GM21528 (cell line): ENCODE measurements around the gene KIRREL3.
A peak's percentile ranks its signal among the peaks of the same experiment; 100 is the strongest.

Experiments used
- ATAC-seq: cut with Tn5 transposase; IDR thresholded peaks from one replicate; pipeline ENCODE4 v1.9.1; 2021; ENCODE audit warnings: mild to moderate bottlenecking, moderate library complexity; ENCODE audit not compliant: unreplicated experiment, low FRiP score

Gene KIRREL3

DNA sequence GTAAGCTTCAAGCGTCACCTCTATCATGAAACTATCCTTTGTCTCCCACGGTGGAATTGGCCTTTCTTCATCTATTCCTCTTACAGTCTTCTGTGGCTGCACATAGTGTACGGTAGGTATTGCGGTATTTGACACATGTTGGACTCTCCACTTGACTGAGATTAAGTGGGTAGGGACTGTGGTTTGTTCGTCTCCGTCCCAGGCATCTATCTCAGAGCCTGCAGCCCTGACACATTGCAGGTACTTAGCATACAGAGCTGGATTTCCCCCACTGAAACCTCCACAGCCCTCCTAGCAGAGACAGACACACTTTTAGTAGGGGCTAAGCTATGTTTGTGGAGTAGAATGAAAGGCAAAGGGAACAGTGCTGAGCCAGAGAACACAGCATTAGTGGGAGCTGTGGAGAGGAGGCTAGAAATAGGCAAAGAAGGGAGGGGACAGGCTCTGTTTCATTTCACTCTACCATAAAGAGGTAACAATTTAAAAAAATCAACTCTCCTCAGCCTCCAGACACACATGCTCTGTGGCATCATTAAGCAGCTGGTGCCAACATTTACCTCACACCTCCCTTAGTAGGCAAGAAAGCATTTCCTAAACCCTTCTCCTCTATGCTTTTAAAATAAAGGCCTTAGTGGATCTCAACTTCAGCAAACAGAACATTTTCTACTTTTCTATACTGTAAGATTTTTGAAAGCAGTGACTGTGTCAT, 277.5 kb downstream of the KIRREL3 start:
- ATAC-seq: no peak

DNA sequence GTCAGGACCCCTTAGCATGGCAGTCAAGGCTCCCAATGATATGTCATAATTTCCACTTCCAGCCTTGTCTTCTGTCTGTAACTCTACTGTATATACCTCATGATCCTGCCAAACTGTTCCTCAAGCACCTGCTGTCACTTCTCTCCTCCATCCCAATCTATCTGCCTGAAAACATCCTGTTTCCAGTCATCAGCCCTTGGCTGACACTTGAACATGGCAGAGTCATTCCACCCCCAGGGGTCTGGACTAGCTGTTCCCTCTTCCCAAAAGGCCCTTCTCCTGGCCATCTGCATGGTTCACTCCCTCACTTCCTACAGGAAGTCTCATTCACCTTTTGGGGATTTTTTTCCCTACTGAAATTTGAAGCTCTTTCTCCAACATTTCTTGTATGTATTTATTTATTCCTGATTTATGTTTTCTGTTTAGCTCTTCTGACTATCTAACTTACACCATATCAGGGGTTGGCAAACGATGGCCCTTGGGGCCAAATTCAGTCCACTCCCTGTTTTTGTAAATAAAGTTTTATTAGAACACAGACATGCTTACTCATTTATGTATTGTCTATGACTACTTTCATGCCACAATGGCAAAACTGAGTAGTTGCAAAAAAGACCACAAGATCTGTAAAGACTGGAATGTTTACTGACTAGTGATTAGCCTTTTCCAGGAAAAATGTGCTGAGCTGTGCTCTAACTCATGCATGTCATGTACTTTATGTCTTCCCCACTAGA, 278.4 kb downstream of the KIRREL3 start:
- no peak for ATAC-seq

DNA sequence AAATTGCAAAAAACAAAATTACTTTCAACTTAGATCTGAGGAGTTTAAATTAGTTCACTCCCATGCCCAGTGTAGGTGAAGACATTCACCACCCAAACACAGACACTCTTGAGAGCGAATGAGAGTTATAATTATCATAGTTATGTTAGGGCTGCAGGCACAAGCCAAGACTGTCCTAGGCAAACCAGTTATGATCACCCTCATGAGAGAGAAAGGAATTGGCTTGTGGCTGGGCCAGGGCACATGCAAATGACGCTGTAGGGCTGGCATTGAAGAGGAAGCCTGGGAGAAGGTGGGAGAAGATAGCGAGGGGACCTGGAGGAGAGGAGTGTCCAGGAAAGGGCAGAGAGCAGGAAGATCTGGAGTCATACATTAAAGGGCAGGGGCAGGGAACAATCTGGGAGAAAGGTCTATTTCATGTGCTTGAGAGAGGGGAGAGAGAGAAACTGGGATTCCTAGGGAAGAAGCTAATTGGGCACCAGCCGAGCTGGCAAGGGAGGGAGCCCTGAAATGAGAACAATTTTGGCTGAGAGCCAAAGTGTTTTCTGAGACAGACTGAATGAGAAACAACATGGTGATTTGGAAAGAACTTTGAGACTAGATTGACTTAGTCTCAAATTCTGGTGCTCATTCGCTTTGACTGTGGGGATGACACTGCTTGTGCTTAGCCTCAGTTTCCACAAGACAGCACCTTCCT, 279.9 kb downstream of the KIRREL3 start:
- no peak for ATAC-seq

DNA sequence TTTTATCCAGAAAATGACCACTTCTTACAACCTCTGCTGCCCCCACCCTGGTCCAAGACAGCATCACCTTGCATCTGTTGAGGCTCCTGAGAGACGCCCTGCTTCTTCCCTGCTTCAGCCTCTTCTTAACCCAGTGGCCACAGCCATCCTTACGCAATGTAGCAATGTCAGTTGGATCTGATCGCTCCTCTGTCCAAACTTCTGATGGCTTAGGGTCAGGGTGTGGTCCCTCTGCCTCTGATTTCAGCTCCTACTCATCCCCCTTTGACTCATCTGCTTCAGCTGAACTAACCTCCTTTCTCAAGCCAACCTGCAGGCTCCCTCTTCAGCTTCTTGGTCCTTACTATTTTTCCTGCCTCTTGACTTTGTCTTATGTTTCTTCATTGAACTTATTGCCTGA, 280.8 kb downstream of the KIRREL3 start:
- no peak for ATAC-seq

DNA sequence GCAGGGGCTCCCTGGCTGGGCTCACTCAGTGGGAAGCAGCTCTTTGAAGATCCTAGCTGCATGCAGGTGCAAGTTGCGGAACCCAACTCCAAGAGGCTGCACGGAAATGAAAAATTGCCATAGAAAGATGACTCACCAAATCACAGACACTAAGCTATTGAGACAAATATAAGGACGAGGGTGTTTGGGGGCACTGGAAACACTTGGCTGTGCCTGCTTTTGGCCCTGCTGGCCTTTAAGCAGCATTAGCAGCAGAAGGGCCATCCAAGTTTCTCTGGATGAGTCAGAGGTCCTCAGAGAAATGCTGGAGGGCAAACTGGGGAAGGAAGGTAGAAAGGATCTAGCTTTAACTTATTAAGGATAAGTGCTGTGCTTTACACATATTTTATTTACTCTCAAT, 282.3 kb downstream of the KIRREL3 start:
- ATAC-seq: no peak

DNA sequence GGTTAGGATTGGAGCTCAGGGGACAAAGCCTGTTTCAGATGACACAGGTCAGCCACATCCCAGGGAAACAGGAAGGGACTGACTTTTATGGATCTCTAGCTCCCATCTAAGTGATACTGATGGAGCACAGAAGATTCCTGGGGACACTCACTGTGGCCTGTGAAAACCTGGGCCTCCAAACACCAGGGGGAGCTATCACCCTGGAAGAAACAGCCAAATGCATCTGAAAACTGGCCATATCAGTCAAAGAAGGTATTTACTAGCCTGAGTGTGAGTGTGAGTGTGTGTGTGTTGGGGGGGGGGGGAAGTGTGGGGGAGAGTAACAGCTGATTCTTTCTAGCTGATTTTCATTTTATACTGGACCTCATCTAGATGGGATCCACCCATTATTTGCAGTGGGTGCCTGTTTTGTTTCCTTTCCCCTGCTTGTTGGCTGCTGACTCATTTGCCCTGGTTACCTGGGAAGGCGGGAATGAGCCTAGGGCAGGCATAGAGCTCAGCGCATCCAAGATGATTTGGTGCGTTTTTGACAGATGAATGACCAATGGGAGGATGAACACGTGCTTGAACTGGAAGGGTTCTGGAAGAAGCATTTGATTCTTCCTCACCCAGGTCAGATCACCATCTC, 284.0 kb downstream of the KIRREL3 start:
- ATAC-seq: no peak

DNA sequence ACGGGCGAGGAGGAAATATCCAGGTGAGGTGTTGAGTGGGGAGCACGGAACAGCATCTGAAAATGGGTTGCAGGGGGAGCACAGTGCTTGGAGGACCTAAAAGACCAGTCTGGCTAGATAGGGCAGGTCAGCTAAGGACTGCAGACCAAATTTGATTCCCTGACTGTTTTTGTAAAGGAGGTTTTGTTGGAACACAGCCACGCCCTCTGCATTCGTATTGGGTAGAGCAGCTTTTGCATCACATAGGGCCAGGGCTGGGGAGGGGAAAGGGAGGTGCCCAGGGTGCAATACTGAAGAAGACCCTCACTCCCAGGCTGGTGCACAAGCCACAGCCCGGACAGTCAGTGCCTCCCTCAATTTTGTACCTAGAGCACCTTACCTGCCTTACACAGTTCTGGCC, 286.8 kb downstream of the KIRREL3 start:
- ATAC-seq: no peak

DNA sequence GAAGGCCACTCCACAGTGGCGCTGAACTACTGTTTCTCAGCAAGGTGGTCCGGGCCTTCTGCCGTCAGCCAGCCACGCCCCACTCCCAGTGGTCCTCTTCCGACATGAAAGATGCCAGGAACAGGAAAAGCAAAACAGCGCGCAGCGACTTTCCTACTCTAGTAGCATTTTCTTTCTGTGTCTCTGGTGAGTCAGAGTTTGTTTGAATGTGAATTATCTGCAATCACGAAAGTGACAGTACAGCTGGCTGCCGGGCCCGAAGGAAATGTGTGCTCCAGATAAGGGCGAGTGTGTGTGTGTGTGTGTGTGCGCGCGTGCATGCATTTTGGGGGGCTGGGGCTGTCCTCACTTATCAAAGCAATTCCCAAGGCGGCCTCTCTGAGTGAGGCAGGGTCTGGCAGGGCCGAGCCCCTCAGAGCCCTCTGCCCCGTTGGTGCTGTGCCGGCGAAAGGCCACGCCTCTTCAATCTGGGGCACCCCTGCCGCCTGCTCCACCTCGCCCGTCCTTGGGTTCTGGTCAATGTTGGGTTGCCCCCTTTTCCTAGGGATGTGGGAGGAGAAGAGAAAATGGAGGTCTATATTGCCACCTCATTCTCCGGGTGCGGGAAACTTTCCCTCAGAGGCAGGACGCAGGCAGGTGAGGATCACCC, 288.5 kb downstream of the KIRREL3 start:
- no peak for ATAC-seq

DNA sequence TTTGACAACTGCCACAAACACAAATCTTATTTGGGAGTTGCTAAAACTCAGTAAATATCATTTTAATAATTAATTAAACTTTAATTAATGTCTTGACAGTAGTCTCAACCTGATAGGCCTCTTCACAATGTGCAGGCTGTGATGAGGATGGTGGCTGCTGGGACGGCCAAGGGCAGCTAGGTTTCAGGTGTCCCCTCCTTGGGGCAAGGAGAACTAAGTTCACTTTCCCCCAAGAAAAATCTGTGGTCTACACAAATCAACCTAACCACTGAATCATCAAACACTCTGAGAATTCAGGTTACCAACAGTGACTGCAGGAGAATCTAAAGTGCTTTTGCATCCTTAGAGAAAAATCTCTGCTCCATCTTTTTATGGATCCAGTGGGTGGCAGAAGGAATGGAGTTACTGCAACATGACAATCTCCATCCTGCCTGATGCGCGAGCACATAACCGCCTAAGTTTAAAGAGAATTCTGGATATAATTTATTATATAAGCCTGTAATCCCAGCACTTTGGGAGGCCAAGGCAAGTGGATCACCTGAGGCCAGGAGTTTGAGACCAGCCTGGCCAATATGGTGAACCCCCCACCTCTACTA, 289.7 kb downstream of the KIRREL3 start:
- ATAC-seq: no peak

DNA sequence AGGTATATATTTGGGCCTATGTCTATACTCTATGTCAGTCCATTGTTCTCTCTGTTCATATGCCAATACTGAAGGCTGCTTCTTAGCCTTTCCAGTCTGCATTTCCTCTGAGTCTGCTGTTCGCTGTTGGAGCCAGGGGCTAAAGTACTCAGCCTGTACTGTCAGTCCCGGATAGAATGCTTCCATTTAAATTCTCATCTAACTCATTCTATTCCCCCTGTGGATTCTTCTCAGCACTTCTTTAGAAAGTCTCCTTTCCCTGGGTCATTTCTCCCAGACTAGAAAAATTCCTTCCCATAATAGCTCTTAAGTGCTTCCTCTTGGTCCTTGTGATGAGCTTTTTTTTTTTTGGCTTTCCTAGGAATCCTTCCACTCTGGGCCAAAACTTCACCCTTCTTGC, 293.1 kb downstream of the KIRREL3 start:
- ATAC-seq: no peak

DNA sequence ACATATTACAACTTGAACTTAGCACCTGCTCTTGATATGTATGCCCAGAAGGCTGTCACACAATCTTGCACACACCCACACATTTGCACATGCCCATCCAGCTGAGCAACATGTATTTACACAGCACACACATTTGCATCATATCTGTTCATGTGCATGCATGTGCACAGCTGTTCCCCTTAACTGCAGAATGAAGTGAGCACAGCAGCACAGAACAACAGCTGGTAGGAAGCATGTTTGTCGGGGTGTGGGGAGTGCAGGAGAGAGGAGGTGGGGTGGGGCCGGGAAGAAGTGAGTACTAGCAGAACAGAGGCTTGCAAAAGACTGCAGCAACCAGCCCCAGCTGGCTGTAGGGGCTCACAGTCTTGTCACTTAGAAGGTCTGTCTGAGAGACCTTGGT, 296.5 kb downstream of the KIRREL3 start:
- ATAC-seq: no peak

DNA sequence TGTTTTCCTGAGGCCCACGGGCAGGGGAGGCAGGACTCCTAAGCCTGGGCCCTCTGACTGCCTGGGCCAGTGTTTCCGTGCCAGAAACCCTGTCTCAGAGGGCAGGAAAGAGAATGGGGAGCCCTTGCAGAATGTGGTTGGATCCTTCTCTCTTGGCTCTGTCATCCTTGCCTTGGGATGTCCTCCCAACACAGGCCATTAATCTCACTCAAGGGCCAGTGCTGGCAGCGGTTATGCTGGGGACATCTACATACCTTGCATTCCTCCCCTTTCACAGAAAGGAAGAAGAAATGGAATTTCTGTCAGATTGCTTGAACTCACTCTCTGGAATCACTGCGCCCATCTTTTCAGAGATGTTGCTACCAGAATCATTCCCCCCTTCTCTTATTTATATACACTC, 296.9 kb downstream of the KIRREL3 start:
- no peak for ATAC-seq

DNA sequence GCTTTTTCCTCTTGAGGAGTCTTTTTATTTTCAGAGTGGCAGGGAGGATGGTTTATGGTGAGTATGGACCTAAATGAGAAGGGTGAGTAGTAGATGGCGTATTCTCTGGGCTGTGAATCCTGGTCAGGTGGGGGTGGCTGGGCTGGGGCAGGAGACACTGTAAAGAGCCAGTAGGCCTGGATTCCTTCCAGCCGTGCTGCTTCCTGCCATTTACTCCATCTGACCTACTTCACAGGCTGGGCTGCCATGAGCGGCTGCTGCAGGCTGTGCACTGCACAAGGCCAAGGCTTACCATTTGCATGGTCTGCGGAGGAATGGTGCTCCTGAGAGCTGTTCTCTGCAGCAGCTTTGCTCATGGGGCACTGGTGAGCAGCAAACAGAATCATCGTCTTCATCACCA, 297.6 kb downstream of the KIRREL3 start:
- no peak for ATAC-seq

DNA sequence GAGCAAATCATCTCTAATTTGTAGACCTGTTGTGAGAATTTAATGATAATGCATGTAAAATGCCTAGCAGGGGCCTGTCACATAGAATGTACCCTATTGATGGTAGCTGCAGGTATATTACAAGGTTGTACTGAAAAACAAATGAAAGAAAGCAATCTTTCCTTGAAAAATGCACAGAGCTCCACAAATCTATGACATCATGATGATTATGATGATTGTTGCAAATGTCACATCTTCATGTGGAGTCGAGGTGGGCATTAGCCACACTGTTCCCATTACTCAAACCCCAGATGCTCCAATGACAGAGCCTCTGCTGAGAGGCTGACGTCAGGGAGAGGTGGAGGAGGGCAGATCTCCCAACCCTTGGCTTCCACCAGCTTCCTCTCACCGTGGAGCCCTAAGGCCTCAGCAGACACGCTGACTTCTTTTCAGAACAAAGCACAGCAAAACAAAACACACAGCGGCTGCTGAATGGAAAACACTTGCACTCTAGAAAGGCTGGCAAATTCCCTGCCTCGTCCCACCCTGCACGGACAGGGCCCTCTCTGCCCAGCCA, 298.3 kb downstream of the KIRREL3 start:
- ATAC-seq: no peak

DNA sequence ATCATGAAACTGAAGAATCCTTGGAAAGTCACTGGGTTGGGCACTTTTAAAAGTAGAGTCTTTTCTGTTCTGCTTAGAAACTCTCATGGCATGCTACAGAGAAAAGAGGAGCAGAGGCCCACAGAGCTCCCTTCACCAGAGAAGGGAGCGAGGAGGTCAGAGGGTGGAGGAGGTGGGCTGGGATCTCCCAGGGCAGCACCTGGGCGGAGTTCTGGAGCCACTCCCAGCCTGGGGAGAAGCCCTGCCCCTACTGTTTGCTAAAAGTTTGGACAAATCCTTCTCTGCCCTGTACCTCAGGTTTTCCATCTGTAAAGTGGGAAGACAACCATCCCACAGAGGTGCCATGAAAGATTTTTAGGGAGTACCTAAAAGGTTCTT, 299.1 kb downstream of the KIRREL3 start:
- ATAC-seq: no peak

DNA sequence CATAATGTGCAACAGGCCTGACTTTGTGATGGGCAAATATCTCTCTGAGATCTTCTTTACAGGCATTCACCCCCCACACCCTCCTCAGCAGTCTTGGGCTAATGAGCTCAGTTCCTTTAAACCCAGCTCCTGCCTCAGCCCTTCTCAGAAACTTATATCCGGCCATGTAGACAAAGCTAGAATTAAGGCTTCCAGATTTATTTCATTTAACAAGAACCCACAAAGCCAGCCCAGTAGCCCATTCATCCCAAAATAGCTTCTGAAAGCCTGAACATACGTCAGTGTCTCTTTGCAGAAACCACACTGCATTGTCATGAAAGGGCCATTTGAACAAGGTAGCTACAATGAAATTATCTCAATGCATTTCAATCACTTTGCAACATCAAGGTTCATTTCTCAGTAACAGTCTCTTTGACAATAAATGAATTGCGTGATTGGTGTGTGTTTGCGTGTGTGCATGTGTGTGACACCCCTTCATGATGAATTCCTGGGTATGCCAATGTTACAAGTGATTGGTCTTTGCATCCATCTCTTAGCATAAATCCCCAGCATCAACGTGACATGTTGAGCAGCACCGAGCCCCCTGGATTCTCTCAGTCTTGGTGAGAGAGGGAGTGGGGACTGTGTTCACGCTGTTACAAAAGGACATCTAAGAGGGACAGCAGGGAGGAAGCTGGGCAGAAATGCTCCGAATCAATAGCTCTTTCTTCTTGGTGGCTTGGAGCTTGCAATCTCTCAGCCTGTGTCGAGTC, 299.6 kb downstream of the KIRREL3 start:
- ATAC-seq: peak; percentile 73

DNA sequence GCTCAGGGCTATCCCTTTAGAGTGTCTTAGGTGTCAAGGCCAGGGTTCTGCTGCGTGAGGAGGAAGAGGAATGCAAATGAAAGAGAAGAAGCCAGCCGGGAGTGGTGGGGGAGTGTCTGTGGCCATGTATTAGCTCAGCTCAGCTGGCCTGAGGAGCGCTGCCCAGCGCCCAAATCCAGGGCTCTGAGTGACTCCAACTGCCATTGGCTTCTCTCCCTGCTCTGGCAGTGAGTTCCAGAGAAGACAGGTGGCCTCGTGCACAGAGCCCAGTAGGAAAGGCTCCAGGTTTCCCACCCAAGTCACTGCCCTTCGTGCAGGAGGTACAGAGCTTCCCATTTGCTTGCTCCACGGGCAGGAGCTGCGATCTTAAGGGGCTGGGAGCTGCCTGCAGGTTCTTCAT, 302.0 kb downstream of the KIRREL3 start:
- ATAC-seq: no peak

DNA sequence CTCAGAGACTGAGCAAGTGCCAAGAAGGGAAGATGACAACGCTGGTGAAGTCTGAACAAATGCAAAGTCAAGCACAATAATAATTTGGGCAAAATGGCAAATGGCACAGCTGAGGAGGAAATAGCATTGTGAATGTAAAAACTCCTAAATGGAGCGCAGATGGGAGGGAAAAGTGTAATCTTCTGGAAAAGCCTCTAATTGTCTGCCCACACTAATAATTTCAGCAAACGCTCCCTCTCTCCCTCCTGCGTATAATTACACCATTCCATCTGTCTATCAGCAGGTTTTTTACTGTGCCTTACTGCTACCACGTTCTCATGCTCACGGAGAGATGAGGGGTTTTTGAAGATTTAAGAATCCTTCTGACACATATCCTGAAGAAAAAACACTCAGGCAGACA, 302.6 kb downstream of the KIRREL3 start:
- no peak for ATAC-seq

DNA sequence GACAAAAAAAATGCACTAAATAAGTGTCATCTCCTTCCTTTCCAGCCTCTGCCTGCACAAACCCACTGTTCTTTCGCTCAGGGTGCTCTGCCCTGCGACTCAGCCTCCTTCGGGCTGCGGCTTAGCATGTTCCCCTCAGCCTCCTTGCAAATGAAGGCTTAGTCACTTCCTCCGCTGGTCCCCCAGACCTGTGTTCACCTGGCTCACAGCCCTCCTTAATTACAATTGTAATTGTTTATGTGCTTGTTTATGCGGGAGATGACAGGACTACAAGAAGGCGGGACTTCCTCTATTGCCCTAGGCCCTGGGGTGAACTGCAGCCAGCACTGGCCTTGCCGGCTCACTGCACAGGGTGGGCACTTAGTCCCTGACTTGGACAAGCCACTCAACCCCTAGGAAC, 303.6 kb downstream of the KIRREL3 start:
- ATAC-seq: no peak
